Measurements from ENCODE around the gene WDPCP. TPM values are rescaled to one million over a fixed set of nuclear protein-coding genes. Genes with fewer than 3 reads are reported as not detected.

Gene WDPCP

Small RNAs within 50 kb of the gene (small RNA-seq; reads per million reads assigned to genes)
- not detected for gene RF00017 (ENCODE audit: low read depth)

All from mesenchymal stem cell (in vitro differentiated cells and primary cell).